GM12878 (cell line): Measurements from ENCODE around the gene RAP1GAP. TPM values are rescaled to one million over a fixed set of nuclear protein-coding genes. Genes with fewer than 3 reads are reported as not detected.
"Not testable (repeated sequence)": the region's sequence is repeated elsewhere in the genome, so short reads cannot be mapped to it uniquely, and the experiment has no call there.

Experiments used
- ATAC-seq: fragments of 200-7000 bp; cut with Tn5 transposase; 3 replicates; pipeline ENCODE4 v1.9.1; 2020; ENCODE audit warnings: mild to moderate bottlenecking, moderate library complexity
- BruUV-seq: library from RNA; stranded (reverse); fragments of 400-500 nt; replicated peaks from 2 replicates; lab custom pipeline; 2021; lab: Mats Ljungman, UMichigan
- CTCF ChIA-PET: fragments of 300-600 bp; sonication (Branson Sonifier 250); formaldehyde crosslinking; extraction: SDS; loops from one replicate; lab custom pipeline; 2021; ENCODE audit warnings: inconsistent platforms; lab: Yijun Ruan, JAX
- POLR2A ChIA-PET: fragments of 350-600 bp; formaldehyde crosslinking; extraction: SDS; loops from one replicate; lab custom pipeline; 2021; ENCODE audit warnings: inconsistent platforms; lab: Charles Lee
- RAD21 ChIA-PET: fragments of 300-600 bp; sonication (Branson Sonifier 250); formaldehyde crosslinking; loops from one replicate; lab custom pipeline; 2023; ENCODE audit warnings: antibody characterized with exemption; ENCODE audit not compliant: unreplicated experiment; lab: Charles Lee
- SMC1A ChIA-PET: fragments of 300-600 bp; sonication (Branson Sonifier 250); formaldehyde crosslinking; loops from one replicate; lab custom pipeline; 2023; ENCODE audit not compliant: unreplicated experiment, uncharacterized antibody; lab: Charles Lee
- DNase-seq: peaks from one replicate; pipeline ENCODE4 v3.0.0-alpha.2; 2011; ENCODE audit warnings: low read depth, low spot score
- FAIRE-seq: peaks from 3 replicates; lab custom pipeline; 2011; peaks lifted over from hg19 to GRCh38; lab: Jason Lieb, UNC
- H2AFZ ChIP-seq: 2 replicates; pipeline ENCODE4 v1.6.0; 2011; ENCODE audit warnings: low read depth, low read length, control low read depth; ENCODE audit not compliant: control insufficient read depth
- H3K27ac ChIP-seq: 2 replicates; pipeline ENCODE4 v1.5.1; 2011; ENCODE audit warnings: control low read depth; ENCODE audit not compliant: control insufficient read depth, insufficient read depth
- H3K27me3 ChIP-seq, 2 experiments: replicated peaks in 1 of 2; 2 replicates each; pipeline versions ENCODE4 v1.6.0 to v1.6.1; 2011; ENCODE audit warnings: low read length in 1 of 2; ENCODE audit not compliant: control insufficient read depth in 2 of 2, insufficient read depth in 2 of 2
- H3K36me3 ChIP-seq, 2 experiments: 2 replicates each; pipeline ENCODE4 v1.5.1; 2011; ENCODE audit warnings: low read length in 1 of 2; ENCODE audit not compliant: control insufficient read depth in 2 of 2, insufficient read depth in 2 of 2
- H3K4me1 ChIP-seq: 2 replicates; pipeline ENCODE4 v1.6.1; 2011; ENCODE audit warnings: mild to moderate bottlenecking, low read length, moderate library complexity, mixed read lengths; ENCODE audit not compliant: control insufficient read depth, insufficient read depth
- H3K4me2 ChIP-seq: 2 replicates; pipeline ENCODE4 v1.6.0; 2011; ENCODE audit warnings: control low read depth; ENCODE audit not compliant: control insufficient read depth, insufficient read depth
- H3K4me3 ChIP-seq: fragments of 200-600 bp; sonication (generic); 2 replicates; pipeline ENCODE4 v1.5.1; 2016
- H3K79me2 ChIP-seq: 2 replicates; pipeline ENCODE4 v1.6.0; 2011; ENCODE audit warnings: low read length; ENCODE audit not compliant: control insufficient read depth, insufficient read depth
- H3K9ac ChIP-seq: 2 replicates; pipeline ENCODE4 v1.8.0; 2011; ENCODE audit warnings: low read length, control low read depth, mixed read lengths; ENCODE audit not compliant: control insufficient read depth, insufficient read depth
- H3K9me3 ChIP-seq: replicated peaks from 3 replicates; pipeline ENCODE4 v1.5.1; 2011; ENCODE audit warnings: mild to moderate bottlenecking, low read length; ENCODE audit not compliant: control insufficient read depth, insufficient read depth
- H4K20me1 ChIP-seq: 2 replicates; pipeline ENCODE4 v1.6.0; 2011; ENCODE audit not compliant: control insufficient read depth, insufficient read depth
- E2F8 ChIP-seq: fragments of 450-650 bp; IDR thresholded peaks from 2 replicates; pipeline ENCODE4 v1.6.1; 2018; ENCODE audit warnings: mild to moderate bottlenecking, low read depth, moderate library complexity; ENCODE audit not compliant: partially characterized antibody
- GATAD2B ChIP-seq: fragments of 450-650 bp; conservative IDR thresholded peaks from 2 replicates; pipeline ENCODE4 v1.6.1; 2017; ENCODE audit warnings: low read depth, mild to moderate bottlenecking, moderate library complexity
- NBN ChIP-seq: fragments of 450-650 bp; IDR thresholded peaks from 2 replicates; pipeline ENCODE4 v1.6.1; 2016
- POLR2A ChIP-seq: IDR thresholded peaks from 2 replicates; pipeline ENCODE4 v1.6.1; 2011; ENCODE audit warnings: low read depth, mild to moderate bottlenecking, low read length
- POLR2AphosphoS5 ChIP-seq: IDR thresholded peaks from 2 replicates; pipeline ENCODE4 v1.6.1; 2011; ENCODE audit warnings: mild to moderate bottlenecking, low read length, inconsistent platforms
- WGBS: methylation state at CpG from one replicate; pipeline ENCODE4 v1.1.6; 2016; ENCODE audit warnings: low lambda C conversion rate; ENCODE audit not compliant: insufficient replicate concordance, insufficient coverage; ENCODE audit errors: missing lambda C conversion rate; 5-methylcytosine and 5-hydroxymethylcytosine counted together
- in situ Hi-C: fragments of 300-500 bp; cut with MboI; formaldehyde crosslinking; loops from 9 replicates; pipeline ENCODE4 v1.14.3; 2018; ENCODE audit warnings: mixed read lengths
- intact Hi-C: fragments of 100-400 bp; cut with micrococcal nuclease; formaldehyde crosslinking; loops from one replicate; pipeline ENCODE4 v1.14.2; 2022; ENCODE audit not compliant: unreplicated experiment
- polyA plus RNA-seq, 11 experiments: library from polyadenylated mRNA; depleted of rRNA in 4 of 11; unstranded in 6 of 11; stranded (reverse) in 5 of 11; fragments of >200 nt; fragmentation: Nextera tagmentation in 4 of 11; fragmentation: Illumina TruSeq in 1 of 11; extraction: Ambion mirVana in 4 of 11; extraction: Trizol in 1 of 11; gene quantifications; 1 replicate in 1 of 11; 2 replicates in 10 of 11; pipeline versions ENCODE4 v1.2.1 to v1.2.3, GENCODE V29; 2011 to 2016; ENCODE audit warnings: inconsistent platforms in 2 of 11, missing spikeins in 2 of 11, low read depth in 1 of 11
- total RNA-seq, 4 experiments: library from RNA; depleted of rRNA in 3 of 4; stranded (reverse); fragments of >200 nt in 3 of 4; fragmentation: Illumina TruSeq in 1 of 4; extraction: Trizol in 1 of 4; gene quantifications; 2 replicates each; pipeline versions ENCODE4 v1.2.1 to v1.2.3, GENCODE V29; 2013 to 2021

RAP1GAP gene
- total and polyA plus RNA-seq, 10 of the 15 experiments (the other 5 are each of a cell fraction or from before 2014, with no cell fraction given) = 0.04 to 0.96 (median 0.09) TPM; not detected in 3

- Histone ChIP-seq H3K27me3 (no peaks in the 10 kb centered on the region; a peak in 2 of 4 replicates), H3K36me3 (peaks cover 2 to 13% of the 10 kb centered on the region in 2 experiments; a peak in 3 of 4 replicates)
- in situ Hi-C loops = no loop called here
- 83% methylated on average over 10 of the region's 10 CpGs for WGBS
- DNase-seq = no peak
- SMC1A ChIA-PET = no interaction called here
- no peak for TF ChIP-seq GATAD2B
- no peak for TF ChIP-seq NBN
- TF ChIP-seq POLR2A = peak; percentile 36; the same call in 1 of the 2 replicates
- TF ChIP-seq, all 136 proteins: peak for 1
- Histone ChIP-seq H4K20me1 (no peaks in the 10 kb centered on the region), H3K79me2 (no peaks in the 10 kb centered on the region), H3K27ac (no peak overlapping the region), H3K9me3 (no peaks in the 10 kb centered on the region), H3K4me3 (no peak overlapping the region), H2AFZ (no peak overlapping the region), H3K9ac (no peak overlapping the region), H3K4me2 (no peak overlapping the region), H3K4me1 (peaks cover under 1% of the 10 kb centered on the region; the same call in 1 of the 2 replicates)
- BruUV-seq = no TSS peak
- intact Hi-C loops = no loop called here
- FAIRE-seq = no peak
- ChIA-PET CTCF (interaction anchor here (1.1 kb wide), 1 partner anchor 14 kb away, joined by 6 read pairs; no protein-coding TSS in a partner anchor), POLR2A (no interaction called here), RAD21 (no interaction called here)
- no peak for ATAC-seq
Measured at GRCh38 chr1:21674957-21675356, 5.8 kb upstream of the RAP1GAP start.

GRCh38 chr1:21673853-21674252, 4.7 kb upstream of the RAP1GAP start:
- POLR2A ChIA-PET, H3K27ac ChIP-seq, H3K9ac ChIP-seq, FAIRE-seq, H3K4me3 ChIP-seq, in situ Hi-C loops, H3K4me2 ChIP-seq, SMC1A ChIA-PET, BruUV-seq, intact Hi-C loops, H2AFZ ChIP-seq, RAD21 ChIA-PET, H4K20me1 ChIP-seq, H3K9me3 ChIP-seq, CTCF ChIA-PET, ATAC-seq, DNase-seq, H3K79me2 ChIP-seq, H3K27me3 ChIP-seq, H3K4me1 ChIP-seq: not testable (repeated sequence)
- peaks cover 0 to 11% of the 10 kb centered on the region in 2 experiments; a peak in 2 of 4 replicates for H3K36me3 ChIP-seq
- 81% methylated on average over 7 of the region's 7 CpGs for WGBS
- TF ChIP-seq POLR2AphosphoS5 (0 out of 2 replicates have a peak, but pooled peaks have one; percentile 26), E2F8 (peak; percentile 49)
